RWPE1 (cell line): ENCODE results near the gene MNT.

Experiments used
- CTCF ChIA-PET: fragments of 350-600 bp; sonication (Branson Sonifier 250); formaldehyde crosslinking; extraction: SDS; loops from one replicate; lab custom pipeline; 2021; lab: Yijun Ruan, JAX
- POLR2A ChIA-PET: fragments of 400-600 bp; formaldehyde crosslinking; extraction: SDS; loops from one replicate; lab custom pipeline; 2020; ENCODE audit warnings: antibody characterized with exemption; ENCODE audit not compliant: low non-redundant PET; lab: Yijun Ruan, JAX
- DNase-seq: peaks from one replicate; pipeline ENCODE4 v3.0.0; 2012; ENCODE audit warnings: low spot score
- H3K27ac ChIP-seq: fragments of 450-650 bp; 2 replicates; pipeline ENCODE4 v1.5.1; 2017
- CTCF ChIP-seq: fragments of 450-650 bp; conservative IDR thresholded peaks from 2 replicates; pipeline ENCODE4 v1.5.1; 2017; ENCODE audit warnings: low read depth, mild to moderate bottlenecking

The MNT gene

GRCh38 chr17:2369039-2369438 lies 31.8 kb downstream of the MNT start:
- peak overlapping the region; percentile 36 for H3K27ac ChIP-seq
- no peak for DNase-seq
- no peak for TF ChIP-seq CTCF
- POLR2A ChIA-PET: no interaction called here
- CTCF ChIA-PET: interaction anchor here (0.5 kb wide), 1 partner anchor 125 kb away, joined by 3 read pairs; no protein-coding TSS in a partner anchor

- ChIA-PET CTCF (interaction anchor here (0.6 to 1.0 kb wide), 3 partner anchors 16 to 577 kb away, joined by 4 read pairs; no protein-coding TSS in a partner anchor), POLR2A (no interaction called here)
- no peak for DNase-seq
- no peak for TF ChIP-seq CTCF
- H3K27ac ChIP-seq: peak overlapping the region; percentile 36
Observed at GRCh38 chr17:2368359-2368758, 32.5 kb downstream of the MNT start.

GRCh38 chr17:2366747-2367494 lies 33.9 kb downstream of the MNT start:
- DNase-seq: no peak
- no peak for TF ChIP-seq CTCF
- ChIA-PET CTCF (interaction anchor here (0.7 to 1.2 kb wide), 3 partner anchors 18 to 192 kb away, joined by 3 to 6 read pairs (median 4); no protein-coding TSS in a partner anchor), POLR2A (no interaction called here)
- H3K27ac ChIP-seq: peak overlapping the region; percentile 36

- H3K27ac ChIP-seq: peak overlapping the region; percentile 25; the same call in 1 of the 2 replicates
- no peak for DNase-seq
- CTCF ChIA-PET: interaction anchor here (0.9 kb wide), 1 partner anchor 17 kb away, joined by 3 read pairs; no protein-coding TSS in a partner anchor
- TF ChIP-seq CTCF: no peak
- POLR2A ChIA-PET: no interaction called here
Observed at GRCh38 chr17:2365132-2365531, 35.7 kb downstream of the MNT start.

- TF ChIP-seq CTCF: no peak
- peak overlapping the region; percentile 25 for H3K27ac ChIP-seq
- CTCF ChIA-PET: interaction anchor here (0.9 kb wide), 1 partner anchor 17 kb away, joined by 3 read pairs; no protein-coding TSS in a partner anchor
- DNase-seq: no peak
- POLR2A ChIA-PET: no interaction called here
Observed at GRCh38 chr17:2364763-2365116, 36.1 kb downstream of the MNT start.

GRCh38 chr17:2363851-2364762 lies 36.8 kb downstream of the MNT start:
- DNase-seq: no peak
- ChIA-PET CTCF (interaction anchor here (0.9 to 1.6 kb wide), 2 partner anchors 18 kb away, joined by 3 to 5 read pairs; no protein-coding TSS in a partner anchor), POLR2A (no interaction called here)
- H3K27ac ChIP-seq: peak overlapping the region; percentile 25
- TF ChIP-seq CTCF: no peak
